Measurements from ENCODE around the gene EEF1AKMT2. TPM values are rescaled to one million over a fixed set of nuclear protein-coding genes. Genes with fewer than 3 reads are reported as not detected.

The EEF1AKMT2 gene
- total RNA-seq, 1 experiment from 2014 or later: 21.6 TPM

- CTCF ChIA-PET: interaction anchor here (0.9 to 2.1 kb wide), 3 partner anchors 12 to 82 kb away, joined by 3 to 16 read pairs (median 3); no protein-coding TSS in a partner anchor
Measured at GRCh38 chr10:124725171-124725631, 66.5 kb downstream of the EEF1AKMT2 start.

GRCh38 chr10:124724279-124725027 lies 67.2 kb downstream of the EEF1AKMT2 start:
- Mint-ChIP-seq H3K4me3 (no peak overlapping the region), H3K36me3 (no peaks in the 10 kb centered on the region; the same call in 1 of the 2 replicates)
- POLR2A ChIA-PET: interaction anchor here (1.1 kb wide), 1 partner anchor 12 kb away, joined by 4 read pairs; no protein-coding TSS in a partner anchor

More at GRCh38 chr10:124725171-124725631, 66.5 kb downstream of the EEF1AKMT2 start:
- no peak for TF ChIP-seq RELA (CRISPR knock-in tag; IDR thresholded peaks at IDR 0.05; ENCODE audit: borderline replicate concordance)
- no peak for TF ChIP-seq EMX1 (CRISPR knock-in tag; IDR thresholded peaks at IDR 0.05)
- no peak for TF ChIP-seq NFATC4 (CRISPR knock-in tag; IDR thresholded peaks at IDR 0.05)
- no peak for TF ChIP-seq GTF2I (CRISPR knock-in tag; conservative IDR thresholded peaks at IDR 0.05)
- TF ChIP-seq GRHL2 (CRISPR knock-in tag; IDR thresholded peaks at IDR 0.05; ENCODE audit: insufficient replicate concordance, severe bottlenecking): no peak
- no peak for TF ChIP-seq NR2C2 (CRISPR knock-in tag; IDR thresholded peaks at IDR 0.05)
- TF ChIP-seq NFE2L1 (CRISPR knock-in tag; IDR thresholded peaks at IDR 0.05): no peak
- no peak for TF ChIP-seq ZSCAN18 (CRISPR knock-in tag; IDR thresholded peaks at IDR 0.05)
- no peak for TF ChIP-seq FOXJ3 (CRISPR knock-in tag; IDR thresholded peaks at IDR 0.05; ENCODE audit: borderline replicate concordance)
- no peak for TF ChIP-seq PRRX2 (CRISPR knock-in tag; IDR thresholded peaks at IDR 0.05)
- POLR2A ChIA-PET: no interaction called here
- DNase-seq (ENCODE audit: low spot score): no peak
- no peaks in the 10 kb centered on the region for H3K27me3 Mint-ChIP-seq (ENCODE audit: low read depth)
- H3K4me1 Mint-ChIP-seq: peaks cover 33% of the 10 kb centered on the region
- H3K36me3 Mint-ChIP-seq: peaks cover 5% of the 10 kb centered on the region; the same call in 1 of the 2 replicates
- ATAC-seq: no peak
- H3K4me3 Mint-ChIP-seq: no peak overlapping the region
- no peaks in the 10 kb centered on the region for H3K9me3 Mint-ChIP-seq
- H3K27ac Mint-ChIP-seq: no peak overlapping the region

GRCh38 chr10:124723826-124724225 lies 67.9 kb downstream of the EEF1AKMT2 start:
- Mint-ChIP-seq H3K4me1 (peaks cover 31% of the 10 kb centered on the region), H3K27me3 (ENCODE audit: low read depth) (no peaks in the 10 kb centered on the region), H3K4me3 (no peak overlapping the region), H3K27ac (peak overlapping the region; percentile 38; the same call in 1 of the 2 replicates), H3K9me3 (no peaks in the 10 kb centered on the region), H3K36me3 (no peaks in the 10 kb centered on the region; the same call in 1 of the 2 replicates)
- ChIA-PET POLR2A (interaction anchor here (1.1 kb wide), 1 partner anchor 13 kb away, joined by 4 read pairs; no protein-coding TSS in a partner anchor), CTCF (interaction anchor here (0.6 to 2.1 kb wide), 3 partner anchors 18 to 111 kb away, joined by 3 to 16 read pairs (median 4); no protein-coding TSS in a partner anchor)
- ATAC-seq: no peak
- DNase-seq (ENCODE audit: low spot score): no peak
- TF ChIP-seq ZNF232 (CRISPR knock-in tag; IDR thresholded peaks at IDR 0.05): no peak
- TF ChIP-seq ZNF416 (CRISPR knock-in tag; IDR thresholded peaks at IDR 0.05): no peak
- TF ChIP-seq TEAD1 (CRISPR knock-in tag; IDR thresholded peaks at IDR 0.05): no peak
- TF ChIP-seq ZNF396 (CRISPR knock-in tag; IDR thresholded peaks at IDR 0.05; ENCODE audit: borderline replicate concordance): no peak
- TF ChIP-seq OVOL2 (CRISPR knock-in tag; IDR thresholded peaks at IDR 0.05; ENCODE audit: borderline replicate concordance): no peak
- TF ChIP-seq MLX (CRISPR knock-in tag; IDR thresholded peaks at IDR 0.05): no peak
- no peak for TF ChIP-seq ZNF512 (CRISPR knock-in tag; IDR thresholded peaks at IDR 0.05; ENCODE audit: borderline replicate concordance)
- TF ChIP-seq ZNF219 (CRISPR knock-in tag; IDR thresholded peaks at IDR 0.05; ENCODE audit: borderline replicate concordance): no peak
- TF ChIP-seq CREM (CRISPR knock-in tag; IDR thresholded peaks at IDR 0.05): no peak
- no peak for TF ChIP-seq PREB (CRISPR knock-in tag; IDR thresholded peaks at IDR 0.05; ENCODE audit: borderline replicate concordance)

More at GRCh38 chr10:124724279-124725027, 67.2 kb downstream of the EEF1AKMT2 start:
- DNase-seq (ENCODE audit: low spot score) (no peak), ATAC-seq (peak; percentile 47)
- Mint-ChIP-seq H3K27me3 (ENCODE audit: low read depth) (no peaks in the 10 kb centered on the region), H3K4me1 (peaks cover 31% of the 10 kb centered on the region), H3K9me3 (no peaks in the 10 kb centered on the region), H3K27ac (no peak overlapping the region)
- peak; percentile 74 for TF ChIP-seq GABPB1 (CRISPR knock-in tag; IDR thresholded peaks at IDR 0.05)
- TF ChIP-seq FOXP4 (CRISPR knock-in tag; IDR thresholded peaks at IDR 0.05): 0 out of 2 replicates have a peak, but pooled peaks have one; percentile 15
- TF ChIP-seq GTF2I (CRISPR knock-in tag; conservative IDR thresholded peaks at IDR 0.05): no peak
- CTCF ChIA-PET: interaction anchor here (0.6 to 2.1 kb wide), 3 partner anchors 17 to 81 kb away, joined by 3 to 16 read pairs (median 3); no protein-coding TSS in a partner anchor

Data from WTC11 (cell line).